Measurements from ENCODE around the gene RAD54L. TPM values are rescaled to one million over a fixed set of nuclear protein-coding genes. Genes with fewer than 3 reads are reported as not detected.
"Not testable (repeated sequence)": the region's sequence is repeated elsewhere in the genome, so short reads cannot be mapped to it uniquely, and the experiment has no call there.

The RAD54L gene
- total and polyA plus RNA-seq, 2 donors (not counting 1 experiment from before 2014, with no cell fraction given), result 0.57 to 1.1 TPM

DNA sequence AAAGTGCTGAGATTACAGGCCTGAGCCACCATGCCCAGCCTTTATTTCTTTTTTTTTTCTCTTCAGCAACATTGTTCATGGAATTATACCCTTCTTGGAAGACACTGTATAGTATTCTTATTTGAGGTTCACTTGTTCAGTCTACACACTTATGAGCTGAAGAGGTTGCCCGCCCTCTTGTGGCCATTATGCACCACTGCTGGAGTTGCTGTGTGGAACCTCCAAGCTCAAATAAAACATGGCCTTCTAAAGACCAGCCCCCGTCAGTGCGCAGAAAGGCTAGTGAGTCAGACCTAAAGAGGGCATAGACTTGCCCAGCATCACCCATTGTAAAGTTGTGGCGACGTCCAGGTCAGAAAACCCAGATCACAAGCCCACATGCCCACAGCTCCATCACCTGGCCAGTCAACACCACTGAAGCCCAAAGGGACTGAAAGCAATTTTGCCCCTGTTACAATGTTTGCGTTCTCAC lies 24.1 kb upstream of the RAD54L start:
- CTCF ChIA-PET, result interaction anchor here (0.5 to 3.5 kb wide), 38 partner anchors 8 to 1138 kb away, joined by 3 to 52 read pairs (median 4); partner anchors contain the start of genes LURAP1, PIK3R3 and POMGNT1
- no peak overlapping the region for H3K9ac ChIP-seq (ENCODE audit: low read length)

DNA sequence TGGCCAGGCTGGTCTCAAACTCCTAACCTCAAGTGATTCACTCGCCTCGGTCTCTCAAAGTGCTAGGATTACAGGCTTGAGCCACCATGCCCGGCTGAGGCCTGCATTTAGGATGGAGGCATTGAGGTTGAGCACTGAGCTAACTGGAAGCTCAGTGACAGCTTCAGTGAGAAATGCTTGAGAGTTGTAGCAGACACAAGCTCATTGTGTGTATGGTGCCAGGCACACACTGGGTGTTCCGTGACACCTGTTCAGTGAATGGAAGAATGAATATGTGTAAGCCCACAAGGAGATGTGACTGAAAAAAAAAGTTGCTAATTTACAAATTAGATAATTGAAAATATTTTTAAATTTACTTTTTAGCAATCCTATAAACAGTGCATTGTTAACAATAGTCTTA lies 22.6 kb upstream of the RAD54L start:
- H3K4me3 ChIP-seq (ENCODE audit: control extremely low read depth in 1 of 5, extremely low read depth in 1 of 5, insufficient read depth in 1 of 5, low read depth in 2 of 5, low read length in 4 of 5), result no peak overlapping the region
- H3K9ac ChIP-seq (ENCODE audit: low read length), result no peak overlapping the region
- DNase-seq, result no peak
- Mint-ChIP-seq H3K27ac (no peak overlapping the region), H3K4me1 (peaks cover 1% of the 10 kb centered on the region), H3K4me3 (no peak overlapping the region), H3K9me3 (ENCODE audit: insufficient read depth) (no peaks in the 10 kb centered on the region), H3K27me3 (no peaks in the 10 kb centered on the region)
- no peaks in the 10 kb centered on the region for H3K79me2 ChIP-seq (ENCODE audit: control insufficient read depth, insufficient read depth, low read length)
- H4K20me1 ChIP-seq (ENCODE audit: control insufficient read depth, insufficient read depth, low read length, poor library complexity, severe bottlenecking), result no peaks in the 10 kb centered on the region
- no peaks in the 10 kb centered on the region for H3K36me3 ChIP-seq (replicated peaks in 1 of 2; ENCODE audit: control extremely low read depth in 1 of 2, control insufficient read depth in 1 of 2, extremely low read depth in 1 of 2, insufficient read depth in 2 of 2, low read length in 1 of 2)
- 92% methylated on average over 3 of the region's 4 CpGs for WGBS (ENCODE audit: insufficient coverage)
- no peak overlapping the region for H2AFZ ChIP-seq (ENCODE audit: insufficient read depth, low read depth, low read length, poor library complexity, severe bottlenecking)
- H3K9me3 ChIP-seq (ENCODE audit: control extremely low read depth in 1 of 3, control insufficient read depth in 2 of 3, insufficient read depth in 1 of 3, low read length in 2 of 3), result no peaks in the 10 kb centered on the region
- intact Hi-C loops (cut with micrococcal nuclease), result no loop called here
- H3K27ac ChIP-seq (ENCODE audit: low read length in 2 of 2), result no peak overlapping the region
- no peaks in the 10 kb centered on the region for H3K27me3 ChIP-seq (replicated peaks in 1 of 4; ENCODE audit: control extremely low read depth in 1 of 4, control insufficient read depth in 3 of 4, insufficient read depth in 4 of 4, low read length in 3 of 4)
- no peak overlapping the region for H3K4me2 ChIP-seq (replicated peaks; ENCODE audit: low read depth, low read length, poor library complexity, severe bottlenecking)
- peaks cover 0 to 3% of the 10 kb centered on the region in 2 donors for H3K4me1 ChIP-seq (ENCODE audit: control insufficient read depth in 2 of 2, insufficient read depth in 2 of 2, low read length in 2 of 2)
- ChIA-PET POLR2A (no interaction called here), CTCF (interaction anchor here (0.7 to 3.5 kb wide), 12 partner anchors 8 to 189 kb away, joined by 3 to 52 read pairs (median 6); no protein-coding TSS in a partner anchor)
- ATAC-seq (ENCODE audit: low read depth), result no peak
- TF ChIP-seq EZH2 (IDR thresholded peaks at IDR 0.05; ENCODE audit: borderline replicate concordance, insufficient read depth, low read depth, low read length, poor library complexity, severe bottlenecking), result no peak
- TF ChIP-seq, protein P1, sequence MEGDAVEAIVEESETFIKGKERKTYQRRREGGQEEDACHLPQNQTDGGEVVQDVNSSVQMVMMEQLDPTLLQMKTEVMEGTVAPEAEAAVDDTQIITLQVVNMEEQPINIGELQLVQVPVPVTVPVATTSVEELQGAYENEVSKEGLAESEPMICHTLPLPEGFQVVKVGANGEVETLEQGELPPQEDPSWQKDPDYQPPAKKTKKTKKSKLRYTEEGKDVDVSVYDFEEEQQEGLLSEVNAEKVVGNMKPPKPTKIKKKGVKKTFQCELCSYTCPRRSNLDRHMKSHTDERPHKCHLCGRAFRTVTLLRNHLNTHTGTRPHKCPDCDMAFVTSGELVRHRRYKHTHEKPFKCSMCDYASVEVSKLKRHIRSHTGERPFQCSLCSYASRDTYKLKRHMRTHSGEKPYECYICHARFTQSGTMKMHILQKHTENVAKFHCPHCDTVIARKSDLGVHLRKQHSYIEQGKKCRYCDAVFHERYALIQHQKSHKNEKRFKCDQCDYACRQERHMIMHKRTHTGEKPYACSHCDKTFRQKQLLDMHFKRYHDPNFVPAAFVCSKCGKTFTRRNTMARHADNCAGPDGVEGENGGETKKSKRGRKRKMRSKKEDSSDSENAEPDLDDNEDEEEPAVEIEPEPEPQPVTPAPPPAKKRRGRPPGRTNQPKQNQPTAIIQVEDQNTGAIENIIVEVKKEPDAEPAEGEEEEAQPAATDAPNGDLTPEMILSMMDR (IDR thresholded peaks at IDR 0.05), result no peak

More for the DNA sequence above, 24.1 kb upstream of the RAD54L start:
- peak; percentile 80 for DNase-seq
- no peak for TF ChIP-seq EZH2 (IDR thresholded peaks at IDR 0.05; ENCODE audit: borderline replicate concordance, insufficient read depth, low read depth, low read length, poor library complexity, severe bottlenecking)
- TF ChIP-seq, protein P1 (IDR thresholded peaks at IDR 0.05), result peak; percentile 84
- POLR2A ChIA-PET, result no interaction called here
- Histone ChIP-seq H2AFZ (ENCODE audit: insufficient read depth, low read depth, low read length, poor library complexity, severe bottlenecking) (peak overlapping the region; percentile 66), H4K20me1 (ENCODE audit: control insufficient read depth, insufficient read depth, low read length, poor library complexity, severe bottlenecking) (no peaks in the 10 kb centered on the region), H3K27ac (ENCODE audit: low read length in 2 of 2) (no peak overlapping the region), H3K79me2 (ENCODE audit: control insufficient read depth, insufficient read depth, low read length) (no peaks in the 10 kb centered on the region), H3K9me3 (ENCODE audit: control extremely low read depth in 1 of 3, control insufficient read depth in 2 of 3, insufficient read depth in 1 of 3, low read length in 2 of 3) (no peaks in the 10 kb centered on the region), H3K4me1 (ENCODE audit: control insufficient read depth in 2 of 2, insufficient read depth in 2 of 2, low read length in 2 of 2) (peaks cover 0 to 3% of the 10 kb centered on the region in 2 donors), H3K27me3 (replicated peaks in 1 of 4; ENCODE audit: control extremely low read depth in 1 of 4, control insufficient read depth in 3 of 4, insufficient read depth in 4 of 4, low read length in 3 of 4) (no peaks in the 10 kb centered on the region), H3K4me3 (ENCODE audit: control extremely low read depth in 1 of 5, extremely low read depth in 1 of 5, insufficient read depth in 1 of 5, low read depth in 2 of 5, low read length in 4 of 5) (no peak overlapping the region), H3K36me3 (replicated peaks in 1 of 2; ENCODE audit: control extremely low read depth in 1 of 2, control insufficient read depth in 1 of 2, extremely low read depth in 1 of 2, insufficient read depth in 2 of 2, low read length in 1 of 2) (no peaks in the 10 kb centered on the region), H3K4me2 (replicated peaks; ENCODE audit: low read depth, low read length, poor library complexity, severe bottlenecking) (no peak overlapping the region)
- intact Hi-C loops (cut with micrococcal nuclease), result loop anchor here (1.0 kb wide), 3 partner anchors 44 to 186 kb away; no protein-coding TSS in a partner anchor
- ATAC-seq (ENCODE audit: low read depth), result peak; percentile 87
- Mint-ChIP-seq H3K9me3 (ENCODE audit: insufficient read depth) (no peaks in the 10 kb centered on the region), H3K27ac (no peak overlapping the region), H3K27me3 (no peaks in the 10 kb centered on the region), H3K4me1 (peaks cover 1% of the 10 kb centered on the region), H3K4me3 (no peak overlapping the region)
- WGBS (ENCODE audit: insufficient coverage), result 27% methylated on average over 5 of the region's 6 CpGs

DNA sequence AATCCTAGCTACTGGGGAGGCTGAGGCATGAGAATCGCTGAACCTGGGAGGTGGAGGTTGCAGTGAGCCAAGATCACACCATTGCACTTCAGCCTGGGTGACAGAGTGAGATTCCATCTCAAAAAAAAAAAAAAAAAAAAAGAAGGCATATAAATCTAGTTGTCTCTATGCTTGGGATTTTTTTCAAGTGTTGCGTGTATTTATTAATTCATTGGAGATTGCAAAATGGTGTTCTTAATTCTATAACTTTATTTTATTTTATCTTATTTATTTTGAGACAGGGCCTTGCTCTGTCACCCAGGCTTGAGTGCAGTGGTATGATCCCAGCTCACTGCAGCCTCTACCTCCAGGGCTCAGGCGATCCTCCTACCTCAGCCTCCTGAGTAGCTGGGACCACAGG lies 16.3 kb upstream of the RAD54L start:
- H3K27ac ChIP-seq (ENCODE audit: low read length in 2 of 2); ATAC-seq (ENCODE audit: low read depth); H3K79me2 ChIP-seq (ENCODE audit: control insufficient read depth, insufficient read depth, low read length); H3K4me3 ChIP-seq (ENCODE audit: control extremely low read depth in 1 of 5, extremely low read depth in 1 of 5, insufficient read depth in 1 of 5, low read depth in 2 of 5, low read length in 4 of 5); H3K36me3 ChIP-seq (replicated peaks in 1 of 2; ENCODE audit: control extremely low read depth in 1 of 2, control insufficient read depth in 1 of 2, extremely low read depth in 1 of 2, insufficient read depth in 2 of 2, low read length in 1 of 2); H3K27me3 ChIP-seq (replicated peaks in 1 of 4; ENCODE audit: control extremely low read depth in 1 of 4, control insufficient read depth in 3 of 4, insufficient read depth in 4 of 4, low read length in 3 of 4); H3K27ac Mint-ChIP-seq; intact Hi-C loops (cut with micrococcal nuclease); POLR2A ChIA-PET; DNase-seq; H3K4me3 Mint-ChIP-seq; H3K9me3 Mint-ChIP-seq (ENCODE audit: insufficient read depth); H4K20me1 ChIP-seq (ENCODE audit: control insufficient read depth, insufficient read depth, low read length, poor library complexity, severe bottlenecking); H3K4me1 ChIP-seq (ENCODE audit: control insufficient read depth in 2 of 2, insufficient read depth in 2 of 2, low read length in 2 of 2); H3K4me2 ChIP-seq (replicated peaks; ENCODE audit: low read depth, low read length, poor library complexity, severe bottlenecking); CTCF ChIA-PET; H3K9me3 ChIP-seq (ENCODE audit: control extremely low read depth in 1 of 3, control insufficient read depth in 2 of 3, insufficient read depth in 1 of 3, low read length in 2 of 3); H3K9ac ChIP-seq (ENCODE audit: low read length); H2AFZ ChIP-seq (ENCODE audit: insufficient read depth, low read depth, low read length, poor library complexity, severe bottlenecking); H3K27me3 Mint-ChIP-seq; H3K4me1 Mint-ChIP-seq: not testable (repeated sequence)
- no CpG with 5 or more reads among the region's 3 CpGs for WGBS (ENCODE audit: insufficient coverage)

Data from B cell (primary cell).